OCI-LY3 (cell line): ENCODE data around the gene COA3.

Source experiments
- H2AFZ ChIP-seq: fragments of 200-600, 300-600 bp; shearing (Covaris generic); 2 replicates; pipeline ENCODE4 v1.6.0; 2014; ENCODE audit warnings: antibody characterized with exemption, low read depth, low read length
- H3K27ac ChIP-seq: fragments of 200-600, 300-600 bp; sonication (generic); 2 replicates; pipeline ENCODE4 v1.5.1; 2014; ENCODE audit warnings: mild to moderate bottlenecking, low read length, moderate library complexity, mixed read lengths
- H3K27me3 ChIP-seq: fragments of 200-600, 300-600 bp; sonication (generic); 2 replicates; pipeline ENCODE4 v1.6.1; 2014; ENCODE audit warnings: low read depth, low read length, mixed read lengths
- H3K36me3 ChIP-seq: fragments of 200-600, 300-600 bp; sonication (generic); replicated peaks from 2 replicates; pipeline ENCODE3; 2014; ENCODE audit warnings: low read depth, low read length, mixed read lengths
- H3K4me1 ChIP-seq: fragments of 300-600, 200-600 bp; sonication (generic); 2 replicates; pipeline ENCODE4 v1.6.1; 2014; ENCODE audit warnings: low read length, mixed read lengths
- H3K4me2 ChIP-seq: fragments of 200-600, 300-600 bp; sonication (generic); 2 replicates; pipeline ENCODE4 v1.6.1; 2014; ENCODE audit warnings: low read length, mixed read lengths
- H3K4me3 ChIP-seq: fragments of 300-600, 200-600 bp; sonication (generic); 2 replicates; pipeline ENCODE4 v1.5.1; 2014; ENCODE audit warnings: antibody characterized with exemption, mild to moderate bottlenecking, low read length, moderate library complexity
- H3K79me2 ChIP-seq: fragments of 300-600, 200-600 bp; shearing (Covaris generic); 2 replicates; pipeline ENCODE4 v1.6.1; 2014; ENCODE audit warnings: mild to moderate bottlenecking, low read length, mixed read lengths
- H3K9ac ChIP-seq: fragments of 300-600, 200-600 bp; shearing (Covaris generic); 2 replicates; pipeline ENCODE4 v1.6.0; 2014; ENCODE audit warnings: mild to moderate bottlenecking, low read length, moderate library complexity
- H3K9me3 ChIP-seq: fragments of 200-600, 300-600 bp; shearing (Covaris generic); 2 replicates; pipeline ENCODE4 v1.6.1; 2014; ENCODE audit warnings: low read length, mixed read lengths; ENCODE audit not compliant: insufficient read depth
- H4K20me1 ChIP-seq: fragments of 200-600, 300-600 bp; sonication (generic); 2 replicates; pipeline ENCODE4 v1.6.1; 2016; ENCODE audit warnings: low read length, mixed read lengths; ENCODE audit not compliant: insufficient read depth
- EZH2phosphoT487 ChIP-seq: fragments of 200-600 bp; shearing (Covaris generic); IDR thresholded peaks from 2 replicates; pipeline ENCODE4 v1.6.1; 2018; ENCODE audit warnings: antibody characterized with exemption, mixed run types, low read depth
- TF ChIP-seq, protein P1 (sequence below): fragments of 200-600, 300-600 bp; sonication (generic); IDR thresholded peaks from 2 replicates; pipeline ENCODE4 v1.5.1; 2014; ENCODE audit warnings: antibody characterized with exemption, low read length, low read depth

COA3 gene

GRCh38 chr17:42845918-42846593 is 47.6 kb upstream of the COA3 start:
- Histone ChIP-seq H2AFZ (no peak overlapping the region), H3K4me3 (no peak overlapping the region), H3K4me2 (no peak overlapping the region), H3K27me3 (no peaks in the 10 kb centered on the region), H3K36me3 (peaks cover 44% of the 10 kb centered on the region), H3K4me1 (no peaks in the 10 kb centered on the region), H3K9ac (no peak overlapping the region), H3K9me3 (no peaks in the 10 kb centered on the region), H3K79me2 (no peaks in the 10 kb centered on the region), H4K20me1 (no peaks in the 10 kb centered on the region), H3K27ac (no peak overlapping the region)
- TF ChIP-seq, protein P1, sequence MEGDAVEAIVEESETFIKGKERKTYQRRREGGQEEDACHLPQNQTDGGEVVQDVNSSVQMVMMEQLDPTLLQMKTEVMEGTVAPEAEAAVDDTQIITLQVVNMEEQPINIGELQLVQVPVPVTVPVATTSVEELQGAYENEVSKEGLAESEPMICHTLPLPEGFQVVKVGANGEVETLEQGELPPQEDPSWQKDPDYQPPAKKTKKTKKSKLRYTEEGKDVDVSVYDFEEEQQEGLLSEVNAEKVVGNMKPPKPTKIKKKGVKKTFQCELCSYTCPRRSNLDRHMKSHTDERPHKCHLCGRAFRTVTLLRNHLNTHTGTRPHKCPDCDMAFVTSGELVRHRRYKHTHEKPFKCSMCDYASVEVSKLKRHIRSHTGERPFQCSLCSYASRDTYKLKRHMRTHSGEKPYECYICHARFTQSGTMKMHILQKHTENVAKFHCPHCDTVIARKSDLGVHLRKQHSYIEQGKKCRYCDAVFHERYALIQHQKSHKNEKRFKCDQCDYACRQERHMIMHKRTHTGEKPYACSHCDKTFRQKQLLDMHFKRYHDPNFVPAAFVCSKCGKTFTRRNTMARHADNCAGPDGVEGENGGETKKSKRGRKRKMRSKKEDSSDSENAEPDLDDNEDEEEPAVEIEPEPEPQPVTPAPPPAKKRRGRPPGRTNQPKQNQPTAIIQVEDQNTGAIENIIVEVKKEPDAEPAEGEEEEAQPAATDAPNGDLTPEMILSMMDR = no peak
- no peak for TF ChIP-seq EZH2phosphoT487

DNA sequence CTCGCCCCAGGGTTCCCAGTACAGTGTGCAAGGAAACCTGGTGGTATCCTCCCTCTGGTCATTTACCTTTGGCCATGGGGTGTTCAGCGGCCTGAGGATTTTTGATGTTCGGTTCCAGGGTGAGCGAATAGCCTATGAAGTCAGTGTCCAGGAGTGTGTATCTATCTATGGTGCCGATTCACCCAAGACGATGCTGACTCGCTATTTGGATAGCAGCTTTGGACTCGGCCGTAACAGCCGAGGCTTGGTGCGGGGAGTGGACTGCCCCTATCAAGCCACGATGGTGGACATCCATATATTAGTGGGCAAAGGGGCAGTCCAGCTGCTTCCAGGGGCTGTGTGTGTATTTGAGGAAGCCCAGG is 47.0 kb upstream of the COA3 start:
- H3K79me2 ChIP-seq = no peaks in the 10 kb centered on the region
- H3K4me2 ChIP-seq = no peak overlapping the region
- H3K36me3 ChIP-seq = peaks cover 46% of the 10 kb centered on the region
- no peak overlapping the region for H3K9ac ChIP-seq
- H3K27me3 ChIP-seq = no peaks in the 10 kb centered on the region
- no peak overlapping the region for H3K27ac ChIP-seq
- TF ChIP-seq, protein P1 = no peak
- TF ChIP-seq EZH2phosphoT487 = no peak
- H3K4me1 ChIP-seq = no peaks in the 10 kb centered on the region
- no peaks in the 10 kb centered on the region for H4K20me1 ChIP-seq
- no peak overlapping the region for H2AFZ ChIP-seq
- no peak overlapping the region for H3K4me3 ChIP-seq
- H3K9me3 ChIP-seq = no peaks in the 10 kb centered on the region

DNA sequence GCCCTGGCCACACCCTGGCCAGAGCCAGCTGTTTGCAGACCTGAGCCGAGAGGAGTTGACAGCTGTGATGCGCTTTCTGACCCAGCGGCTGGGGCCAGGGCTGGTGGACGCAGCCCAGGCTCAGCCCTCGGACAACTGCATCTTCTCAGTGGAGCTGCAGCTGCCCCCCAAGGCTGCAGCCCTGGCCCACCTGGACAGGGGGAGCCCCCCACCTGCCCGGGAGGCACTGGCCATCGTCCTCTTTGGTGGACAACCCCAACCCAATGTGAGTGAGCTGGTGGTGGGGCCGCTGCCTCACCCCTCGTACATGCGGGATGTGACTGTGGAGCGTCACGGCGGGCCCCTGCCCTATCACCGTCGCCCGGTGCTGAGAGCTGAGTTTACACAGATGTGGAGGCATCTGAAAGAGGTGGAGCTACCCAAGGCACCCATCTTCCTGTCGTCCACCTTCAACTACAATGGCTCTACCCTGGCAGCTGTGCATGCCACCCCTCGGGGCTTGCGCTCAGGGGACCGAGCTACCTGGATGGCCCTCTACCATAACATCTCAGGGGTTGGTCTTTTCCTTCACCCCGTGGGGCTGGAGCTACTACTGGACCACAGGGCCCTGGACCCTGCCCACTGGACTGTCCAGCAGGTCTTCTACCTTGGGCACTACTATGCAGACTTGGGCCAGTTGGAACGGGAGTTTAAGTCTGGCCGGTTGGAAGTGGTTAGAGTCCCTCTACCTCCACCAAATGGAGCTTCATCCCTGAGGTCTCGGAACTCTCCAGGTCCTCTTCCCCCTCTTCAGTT is 46.5 kb upstream of the COA3 start:
- Histone ChIP-seq H2AFZ (no peak overlapping the region), H3K79me2 (no peaks in the 10 kb centered on the region), H3K4me1 (no peaks in the 10 kb centered on the region), H3K9ac (no peak overlapping the region), H3K27me3 (no peaks in the 10 kb centered on the region), H3K27ac (no peak overlapping the region), H3K4me3 (no peak overlapping the region), H3K9me3 (no peaks in the 10 kb centered on the region), H3K4me2 (no peak overlapping the region), H3K36me3 (peaks cover 48% of the 10 kb centered on the region), H4K20me1 (no peaks in the 10 kb centered on the region)
- TF ChIP-seq, protein P1 = no peak
- TF ChIP-seq EZH2phosphoT487 = no peak

DNA sequence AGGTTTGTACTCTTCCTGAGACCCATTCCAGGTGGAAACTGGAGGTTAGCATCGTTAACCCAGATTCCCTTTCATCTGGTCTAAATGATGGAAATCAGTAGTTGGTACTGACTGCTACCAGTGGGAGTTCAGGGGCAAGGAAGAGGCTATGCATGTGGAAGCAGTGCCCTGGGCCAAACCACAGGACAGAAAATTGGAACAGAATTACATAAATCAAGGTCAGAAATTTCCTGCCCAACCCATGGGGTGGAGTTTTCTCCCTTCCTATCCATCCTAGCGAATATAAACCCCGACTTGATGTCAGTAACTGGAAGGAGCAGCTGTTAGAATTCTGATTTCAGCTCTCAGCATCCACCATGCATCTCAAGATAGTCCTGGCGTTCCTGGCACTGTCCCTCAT is 45.8 kb upstream of the COA3 start, which contains the start of gene AOC2:
Gene AOC2, plus strand, starts transcription at position 310 of the 400 bp plus-strand sequence. Its CDS starts 47 bp downstream, at position 357.
- Histone ChIP-seq H3K36me3 (peaks cover 51% of the 10 kb centered on the region), H3K79me2 (no peaks in the 10 kb centered on the region), H3K9ac (no peak within 1 kb of the TSS), H3K4me3 (no peak within 1 kb of the TSS), H2AFZ (no peak within 1 kb of the TSS), H3K27ac (no peak within 1 kb of the TSS), H3K4me2 (no peak within 1 kb of the TSS), H3K4me1 (no peaks in the 10 kb centered on the region), H3K9me3 (no peaks in the 10 kb centered on the region), H3K27me3 (no peaks in the 10 kb centered on the region), H4K20me1 (no peaks in the 10 kb centered on the region)
- TF ChIP-seq, protein P1 = no peak
- TF ChIP-seq EZH2phosphoT487 = no peak
